HEK293 (cell line): ENCODE data around the gene RHBDD1.

ENCODE experiments used
- CTCF ChIA-PET: fragments of 350-600 bp; formaldehyde crosslinking; extraction: SDS; loops from one replicate; lab custom pipeline; 2021; ENCODE audit warnings: antibody characterized with exemption; lab: Yijun Ruan, JAX
- POLR2A ChIA-PET: fragments of 300-600 bp; formaldehyde crosslinking; extraction: SDS; loops from one replicate; lab custom pipeline; 2020; ENCODE audit warnings: antibody characterized with exemption, inconsistent platforms; lab: Yijun Ruan, JAX
- H3K27ac ChIP-seq: fragments of 200-500 bp; sonication (Bioruptor generic); 2 replicates; pipeline ENCODE4 v1.5.1; 2014; ENCODE audit warnings: low read depth, low read length, control low read depth, inconsistent platforms; ENCODE audit errors: extremely low read depth
- H3K36me3 ChIP-seq, 2 experiments: fragments of 200-500 bp in 1 of 2; sonication (Bioruptor generic) in 1 of 2; 1 replicate in 1 of 2; 2 replicates in 1 of 2; pipeline ENCODE4 v1.5.1; 2014 to 2017; ENCODE audit warnings: inconsistent platforms in 2 of 2, low read length in 2 of 2; ENCODE audit not compliant: control insufficient read depth in 2 of 2, insufficient read depth in 1 of 2
- H3K4me1 ChIP-seq: fragments of 200-500 bp; sonication (Bioruptor generic); 2 replicates; pipeline ENCODE4 v1.5.1; 2014; ENCODE audit warnings: mild to moderate bottlenecking, low read length, inconsistent platforms; ENCODE audit not compliant: control insufficient read depth, insufficient read depth
- H3K4me3 ChIP-seq: 2 replicates; pipeline ENCODE4 v1.5.1; 2011; ENCODE audit warnings: low read depth, mild to moderate bottlenecking, control low read depth, low read length, moderate library complexity
- H3K9me3 ChIP-seq: fragments of 200-500 bp; sonication (Bioruptor generic); 2 replicates; pipeline ENCODE4 v1.5.1; 2014; ENCODE audit warnings: low read depth, low read length, inconsistent platforms; ENCODE audit not compliant: control insufficient read depth, insufficient read depth
- BCL11A ChIP-seq: fragments of 450-650 bp; formaldehyde crosslinking; IDR thresholded peaks from 2 replicates; pipeline ENCODE4 v1.5.1; 2016; ENCODE audit warnings: low read depth, missing biosample characterization, missing genetic modification characterization
- HOXA7 ChIP-seq: sonication (generic); formaldehyde crosslinking; IDR thresholded peaks from 2 replicates; pipeline ENCODE4 v1.8.1; 2022; ENCODE audit warnings: missing genetic modification reagents, borderline replicate concordance
- HOXC10 ChIP-seq: sonication (generic); formaldehyde crosslinking; IDR thresholded peaks from 2 replicates; pipeline ENCODE4 v1.8.1; 2023; ENCODE audit warnings: mild to moderate bottlenecking, missing genetic modification reagents
- HOXD13 ChIP-seq: sonication (generic); formaldehyde crosslinking; IDR thresholded peaks from 2 replicates; pipeline ENCODE4 v1.8.0; 2022; ENCODE audit warnings: missing genetic modification reagents, borderline replicate concordance
- SP3 ChIP-seq: fragments of 450-650 bp; formaldehyde crosslinking; IDR thresholded peaks from 2 replicates; pipeline ENCODE4 v1.5.1; 2016; ENCODE audit warnings: missing biosample characterization, missing genetic modification characterization
- ZBTB1 ChIP-seq: fragments of 450-650 bp; formaldehyde crosslinking; IDR thresholded peaks from 2 replicates; pipeline ENCODE4 v1.5.1; 2016; ENCODE audit warnings: missing biosample characterization, missing genetic modification characterization
- ZBTB17 ChIP-seq: fragments of 450-650 bp; formaldehyde crosslinking; IDR thresholded peaks from 2 replicates; pipeline ENCODE4 v1.5.1; 2016; ENCODE audit warnings: missing biosample characterization, missing genetic modification characterization
- ZBTB44 ChIP-seq: fragments of 450-650 bp; IDR thresholded peaks from 2 replicates; pipeline ENCODE4 v1.5.1; 2018; ENCODE audit warnings: missing biosample characterization, mild to moderate bottlenecking, missing genetic modification characterization
- ZBTB6 ChIP-seq: fragments of 450-650 bp; formaldehyde crosslinking; IDR thresholded peaks from 2 replicates; pipeline ENCODE4 v1.5.1; 2017; ENCODE audit warnings: missing biosample characterization, missing genetic modification characterization
- ZBTB8A ChIP-seq: fragments of 450-650 bp; formaldehyde crosslinking; IDR thresholded peaks from 2 replicates; pipeline ENCODE4 v1.5.1; 2016; ENCODE audit warnings: missing biosample characterization, missing genetic modification characterization
- ZNF146 ChIP-seq: fragments of 450-650 bp; formaldehyde crosslinking; IDR thresholded peaks from 2 replicates; pipeline ENCODE4 v1.5.1; 2016; ENCODE audit warnings: missing biosample characterization, missing genetic modification characterization
- ZNF148 ChIP-seq: fragments of 450-650 bp; formaldehyde crosslinking; IDR thresholded peaks from 2 replicates; pipeline ENCODE4 v1.5.0; 2017; ENCODE audit warnings: missing biosample characterization, missing genetic modification characterization, borderline replicate concordance
- ZNF157 ChIP-seq: fragments of 450-650 bp; formaldehyde crosslinking; IDR thresholded peaks from 2 replicates; pipeline ENCODE4 v1.5.1; 2016; ENCODE audit warnings: missing biosample characterization, missing genetic modification characterization
- ZNF211 ChIP-seq: fragments of 450-650 bp; formaldehyde crosslinking; IDR thresholded peaks from 2 replicates; pipeline ENCODE4 v1.5.1; 2016; ENCODE audit warnings: low read depth, missing biosample characterization, missing genetic modification characterization
- ZNF223 ChIP-seq: fragments of 450-650 bp; formaldehyde crosslinking; IDR thresholded peaks from 2 replicates; pipeline ENCODE4 v1.5.1; 2016; ENCODE audit warnings: missing biosample characterization, missing genetic modification characterization
- ZNF248 ChIP-seq: fragments of 450-650 bp; formaldehyde crosslinking; IDR thresholded peaks from 2 replicates; pipeline ENCODE4 v1.5.1; 2017; ENCODE audit warnings: missing biosample characterization, missing genetic modification characterization
- ZNF274 ChIP-seq, 2 experiments: fragments of 200-500 bp in 1 of 2; fragments of 450-650 bp in 1 of 2; sonication (Bioruptor generic) in 1 of 2; formaldehyde crosslinking in 1 of 2; IDR thresholded peaks; 2 replicates each; pipeline versions ENCODE4 v1.5.1 to v1.6.1; 2014 to 2016; ENCODE audit warnings: borderline replicate concordance in 1 of 2, inconsistent platforms in 1 of 2, low read length in 1 of 2, missing biosample characterization in 1 of 2, missing genetic modification characterization in 1 of 2
- ZNF280C ChIP-seq: fragments of 450-650 bp; formaldehyde crosslinking; IDR thresholded peaks from 2 replicates; pipeline ENCODE4 v1.5.1; 2016; ENCODE audit warnings: missing biosample characterization, missing genetic modification characterization
- ZNF544 ChIP-seq: fragments of 450-650 bp; formaldehyde crosslinking; IDR thresholded peaks from 2 replicates; pipeline ENCODE4 v1.5.0; 2017; ENCODE audit warnings: missing biosample characterization, missing genetic modification characterization
- ZNF558 ChIP-seq: fragments of 450-650 bp; formaldehyde crosslinking; IDR thresholded peaks from 2 replicates; pipeline ENCODE4 v1.5.1; 2016; ENCODE audit warnings: missing biosample characterization, missing genetic modification characterization
- ZNF600 ChIP-seq: fragments of 450-650 bp; formaldehyde crosslinking; IDR thresholded peaks from 2 replicates; pipeline ENCODE4 v1.5.1; 2016; ENCODE audit warnings: missing biosample characterization, missing genetic modification characterization
- ZNF610 ChIP-seq: fragments of 450-650 bp; formaldehyde crosslinking; IDR thresholded peaks from 2 replicates; pipeline ENCODE4 v1.5.1; 2016; ENCODE audit warnings: missing biosample characterization, missing genetic modification characterization, borderline replicate concordance
- ZNF692 ChIP-seq: fragments of 450-650 bp; formaldehyde crosslinking; IDR thresholded peaks from 2 replicates; pipeline ENCODE4 v1.5.1; 2016; ENCODE audit warnings: missing biosample characterization, missing genetic modification characterization
- ZNF707 ChIP-seq: fragments of 450-650 bp; formaldehyde crosslinking; IDR thresholded peaks from 2 replicates; pipeline ENCODE4 v1.5.1; 2016; ENCODE audit warnings: missing biosample characterization, missing genetic modification characterization
- ZNF747 ChIP-seq: fragments of 450-650 bp; formaldehyde crosslinking; IDR thresholded peaks from 2 replicates; pipeline ENCODE4 v1.5.1; 2016; ENCODE audit warnings: missing biosample characterization, missing genetic modification characterization
- ZNF791 ChIP-seq: fragments of 450-650 bp; formaldehyde crosslinking; IDR thresholded peaks from 2 replicates; pipeline ENCODE4 v1.5.1; 2016; ENCODE audit warnings: missing biosample characterization, missing genetic modification characterization
- ZSCAN5A ChIP-seq: fragments of 450-650 bp; formaldehyde crosslinking; IDR thresholded peaks from 2 replicates; pipeline ENCODE4 v1.5.1; 2016; ENCODE audit warnings: missing biosample characterization, missing genetic modification characterization

Gene RHBDD1

GRCh38 chr2:226898121-226898520 is 62.3 kb downstream of the RHBDD1 start:
- TF ChIP-seq ZNF692 (tag by site-specific recombination) (no peak), ZBTB44 (tag by site-specific recombination) (no peak), HOXC10 (no peak), ZBTB6 (no peak), ZNF610 (no peak), HOXD13 (CRISPR knock-in tag) (no peak), ZNF274 (IDR thresholded peaks at IDR 0.05; ENCODE audit: low read length) (no peak), ZNF274 (tag by site-specific recombination; IDR thresholded peaks at IDR 0.05; ENCODE audit: borderline replicate concordance) (no peak), ZNF707 (tag by site-specific recombination) (no peak), ZSCAN5A (tag by site-specific recombination) (no peak), ZNF544 (tag by site-specific recombination) (no peak), ZNF558 (no peak), ZBTB8A (tag by site-specific recombination) (no peak), ZNF248 (no peak)
- POLR2A ChIA-PET: no interaction called here
- H3K4me3 ChIP-seq: no peak overlapping the region
- no peak overlapping the region for H3K27ac ChIP-seq
- peaks cover 0 to 3% of the 10 kb centered on the region in 2 experiments; a peak in 1 of 3 replicates for H3K36me3 ChIP-seq
- H3K4me1 ChIP-seq: no peaks in the 10 kb centered on the region
- no peaks in the 10 kb centered on the region for H3K9me3 ChIP-seq
- CTCF ChIA-PET: interaction anchor here (0.6 kb wide), 1 partner anchor 1958 kb away, joined by 3 read pairs; no protein-coding TSS in a partner anchor

- H3K36me3 ChIP-seq: peaks cover 0 to 3% of the 10 kb centered on the region in 2 experiments; a peak in 1 of 3 replicates
- no peaks in the 10 kb centered on the region for H3K9me3 ChIP-seq
- H3K4me3 ChIP-seq: no peak overlapping the region
- H3K27ac ChIP-seq: no peak overlapping the region
- ChIA-PET POLR2A (no interaction called here), CTCF (interaction anchor here (0.6 kb wide), 1 partner anchor 1958 kb away, joined by 3 read pairs; no protein-coding TSS in a partner anchor)
- no peaks in the 10 kb centered on the region for H3K4me1 ChIP-seq
- no peak for TF ChIP-seq ZNF791 (tag by site-specific recombination)
- no peak for TF ChIP-seq ZNF148 (tag by site-specific recombination)
- no peak for TF ChIP-seq BCL11A (tag by site-specific recombination)
- TF ChIP-seq HOXA7: no peak
- no peak for TF ChIP-seq SP3
- no peak for TF ChIP-seq ZBTB17 (tag by site-specific recombination)
- no peak for TF ChIP-seq ZNF211
- no peak for TF ChIP-seq ZNF707 (tag by site-specific recombination)
- TF ChIP-seq ZNF280C (tag by site-specific recombination): no peak
- TF ChIP-seq ZNF223 (tag by site-specific recombination): no peak
- TF ChIP-seq ZNF157 (tag by site-specific recombination): no peak
- TF ChIP-seq ZNF600 (tag by site-specific recombination): no peak
- no peak for TF ChIP-seq ZNF747
- TF ChIP-seq ZNF146 (tag by site-specific recombination): no peak
- no peak for TF ChIP-seq ZBTB1 (tag by site-specific recombination)
These were observed 63.0 kb downstream of the RHBDD1 start for GRCh38 chr2:226898897-226899296.
